HG03565 (cell line): Measurements from ENCODE around the gene TRMT44.

ENCODE experiments used
- ATAC-seq: cut with Tn5 transposase; IDR thresholded peaks from one replicate; pipeline ENCODE4 v1.9.1; 2021; ENCODE audit warnings: mild to moderate bottlenecking, moderate library complexity; ENCODE audit not compliant: unreplicated experiment

Gene TRMT44

GRCh38 chr4:8433136-8433535 lies 7.4 kb upstream of the TRMT44 start:
- ATAC-seq, result no peak

DNA sequence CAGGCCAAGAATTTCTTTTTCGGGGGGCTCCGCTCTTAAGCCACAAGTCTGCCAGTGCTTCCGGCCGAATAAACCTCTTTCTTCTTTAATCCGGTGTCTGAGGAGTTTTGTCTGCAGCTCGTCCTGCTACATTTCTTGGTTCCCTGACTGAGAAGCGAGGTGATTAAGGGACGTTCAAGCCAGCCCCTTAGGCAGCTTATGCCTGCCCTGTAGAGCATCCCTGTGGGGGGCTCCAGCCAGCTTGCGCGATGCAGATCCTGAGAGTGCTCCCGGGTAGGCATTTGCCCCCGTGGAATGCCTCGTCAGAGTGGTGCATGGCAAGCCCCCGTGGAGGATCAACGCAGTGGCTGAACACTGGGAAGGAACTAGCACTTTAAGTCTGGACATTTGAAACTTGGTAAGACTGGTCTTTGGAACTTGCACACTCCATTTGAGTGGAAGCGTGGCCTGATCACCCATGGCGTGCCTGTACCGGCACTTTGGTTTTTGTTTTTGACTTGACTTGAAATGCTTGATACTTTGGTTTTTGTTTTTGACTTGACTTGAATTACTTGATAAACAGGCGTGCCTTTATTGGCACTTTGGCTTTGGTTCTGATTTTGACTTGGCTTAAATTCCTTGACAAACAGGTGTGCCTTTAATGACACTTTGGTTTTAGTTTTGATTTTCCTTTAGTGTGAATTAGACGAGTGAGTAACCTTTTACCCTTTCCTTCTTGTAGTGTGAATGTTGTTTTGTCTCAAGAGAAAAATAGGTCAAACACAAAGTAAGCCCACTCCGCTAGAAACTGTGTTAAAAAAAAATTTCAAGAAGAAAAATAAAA lies 6.1 kb upstream of the TRMT44 start:
- no peak for ATAC-seq

DNA sequence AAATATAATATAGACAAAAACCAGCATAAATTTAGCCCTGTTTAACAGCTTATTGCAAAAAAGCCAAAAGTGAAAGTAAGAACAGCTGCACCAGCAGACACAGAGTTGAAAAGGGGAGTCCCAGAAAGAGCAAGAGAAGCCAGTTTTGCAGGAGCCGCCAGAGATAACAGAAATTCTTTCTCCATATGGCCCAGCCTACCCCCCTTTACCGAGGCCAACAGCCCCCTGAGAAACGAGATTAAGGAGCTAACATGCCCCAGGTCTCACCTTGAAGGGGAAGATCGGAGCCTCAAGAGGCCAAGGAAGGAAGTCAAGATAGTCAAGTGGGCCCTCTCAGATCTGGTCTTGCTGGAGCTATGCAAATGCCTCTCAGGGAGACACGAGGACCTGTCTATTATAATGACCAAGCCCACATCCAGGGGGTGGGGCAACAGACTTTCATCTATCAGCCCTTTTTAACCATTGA lies 4.9 kb upstream of the TRMT44 start:
- ATAC-seq, result peak; percentile 38

- no peak for ATAC-seq
Observed at GRCh38 chr4:8437281-8437680, 3.3 kb upstream of the TRMT44 start.

DNA sequence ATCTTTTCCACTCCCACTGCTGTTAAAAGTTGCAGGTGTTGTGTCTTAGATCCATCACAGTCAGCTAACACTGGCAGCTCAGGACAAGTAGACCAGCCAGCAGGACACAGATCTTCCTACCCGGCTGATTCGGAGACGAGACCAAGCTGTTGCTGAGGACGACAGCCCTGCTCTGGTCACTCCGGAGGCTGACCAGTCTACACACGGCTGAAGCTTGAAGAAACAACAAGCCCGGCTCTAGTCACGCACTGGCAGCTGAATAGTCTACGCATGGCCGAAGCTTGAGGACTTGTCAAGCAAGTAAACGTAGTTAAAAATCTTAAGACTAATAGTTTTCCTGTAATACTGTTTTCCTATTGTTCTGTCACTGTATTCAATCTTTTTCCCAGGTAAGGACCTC lies 1.8 kb upstream of the TRMT44 start:
- no peak for ATAC-seq

DNA sequence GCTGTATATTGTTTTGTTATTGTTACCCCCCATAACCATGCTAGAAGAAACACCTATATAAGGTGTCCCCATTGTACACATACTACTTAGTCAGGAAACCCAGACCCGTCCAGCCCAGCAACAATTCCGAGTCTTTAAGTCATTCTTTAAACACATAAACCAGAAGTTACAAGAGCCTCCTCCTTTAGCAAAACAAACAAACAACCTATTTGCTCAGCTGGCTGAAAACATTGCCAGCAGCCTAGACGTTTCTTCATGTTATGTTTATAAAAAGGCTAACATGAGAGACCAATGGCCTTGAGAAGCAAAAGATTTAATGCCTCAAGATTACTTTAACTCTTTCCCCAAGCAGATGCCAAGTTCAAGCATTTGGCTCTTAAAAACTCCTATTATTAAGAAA lies 1.4 kb upstream of the TRMT44 start:
- ATAC-seq, result no peak

DNA sequence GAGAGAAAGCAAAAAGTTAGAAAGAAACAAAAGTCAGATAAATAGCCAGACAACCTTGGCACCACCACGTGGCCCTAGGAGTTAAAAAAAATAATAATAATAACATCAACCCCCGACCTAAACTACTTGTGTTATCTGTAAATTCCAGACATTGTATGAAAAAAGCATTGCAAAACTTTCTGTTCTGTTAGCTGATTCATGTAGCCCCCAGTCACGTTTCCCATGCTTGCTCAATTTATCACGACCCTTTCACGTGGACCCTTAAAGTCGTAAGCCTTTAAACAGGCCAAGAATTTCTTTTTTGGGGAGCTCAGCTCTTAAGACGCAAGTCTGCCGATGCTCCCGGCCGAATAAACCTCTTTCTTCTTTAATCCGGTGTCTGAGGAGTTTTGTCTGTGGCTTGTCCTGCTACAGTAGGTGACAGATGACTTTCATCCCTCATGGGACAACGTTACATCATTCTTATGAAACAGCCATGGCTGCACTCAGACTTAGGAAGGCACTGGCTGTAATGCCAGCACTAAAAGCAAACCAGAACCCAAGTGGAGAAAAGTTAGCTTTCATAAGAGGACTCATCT lies 574 bp upstream of the TRMT44 start:
- ATAC-seq, result peak; percentile 24

GRCh38 chr4:8441499-8442091 lies 1.0 kb downstream of the TRMT44 start:
- ATAC-seq, result no peak

GRCh38 chr4:8442596-8443358 lies 2.2 kb downstream of the TRMT44 start:
- ATAC-seq, result no peak

DNA sequence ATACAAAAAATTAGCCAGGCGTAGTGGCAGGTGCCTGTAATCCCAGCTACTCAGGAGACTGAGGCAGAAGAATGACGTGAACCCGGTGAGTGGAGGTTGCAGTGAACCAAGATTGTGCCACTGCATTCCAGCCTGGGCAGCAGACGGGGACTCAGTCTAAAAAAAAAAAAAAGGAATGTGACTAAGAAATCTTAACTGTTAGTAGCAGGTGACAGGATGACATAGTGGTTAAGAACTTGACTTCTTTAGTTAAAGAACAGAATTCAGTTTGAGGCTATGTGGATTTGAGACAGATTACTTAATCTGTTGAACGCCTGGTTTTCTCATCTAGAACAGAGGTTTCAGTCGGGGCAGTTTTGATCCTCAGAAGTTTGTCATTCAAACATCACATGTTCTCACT lies 3.2 kb downstream of the TRMT44 start:
- no peak for ATAC-seq

- no peak for ATAC-seq
Observed at GRCh38 chr4:8446122-8446521, 5.5 kb downstream of the TRMT44 start.

DNA sequence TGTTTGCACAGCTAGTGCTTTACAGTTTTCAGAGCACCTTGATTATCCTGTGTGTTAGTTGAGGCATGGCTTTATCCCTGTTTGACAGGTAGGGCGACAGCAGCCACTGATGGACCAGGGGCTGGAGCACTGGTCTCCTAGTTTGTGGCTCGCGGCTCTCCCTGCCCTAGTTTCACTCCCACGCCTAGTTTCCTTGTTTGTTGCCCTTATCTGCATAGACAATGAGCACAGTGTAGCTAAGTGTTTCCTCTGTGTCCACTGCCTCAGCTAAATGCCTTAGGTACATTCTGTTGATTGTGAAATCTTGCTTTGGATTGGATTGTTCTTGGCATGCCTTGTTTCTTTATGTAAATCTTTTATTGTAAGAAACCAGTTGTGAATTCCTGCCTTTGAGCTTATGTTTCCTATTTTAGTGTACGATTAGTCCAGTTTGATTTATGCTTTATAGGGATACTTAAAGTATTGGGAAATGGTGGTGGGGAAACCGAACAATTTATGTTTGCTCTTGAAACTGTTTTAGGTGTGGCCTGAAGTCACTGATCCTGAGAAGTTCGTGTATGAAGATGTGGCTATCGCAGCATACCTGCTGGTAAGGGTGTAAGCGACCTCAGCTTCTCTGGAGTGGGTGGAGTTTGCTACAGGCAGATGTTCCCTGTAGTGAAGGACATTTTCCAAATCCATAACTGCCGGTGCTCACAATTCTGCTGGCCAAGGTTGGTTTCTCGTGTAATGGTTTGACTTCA lies 11.0 kb downstream of the TRMT44 start:
- ATAC-seq, result no peak

GRCh38 chr4:8453957-8454356 lies 13.4 kb downstream of the TRMT44 start:
- no peak for ATAC-seq

- ATAC-seq, result no peak
Observed at GRCh38 chr4:8457646-8458252, 17.2 kb downstream of the TRMT44 start.

- ATAC-seq, result no peak
Observed at GRCh38 chr4:8459867-8460445, 19.4 kb downstream of the TRMT44 start.

DNA sequence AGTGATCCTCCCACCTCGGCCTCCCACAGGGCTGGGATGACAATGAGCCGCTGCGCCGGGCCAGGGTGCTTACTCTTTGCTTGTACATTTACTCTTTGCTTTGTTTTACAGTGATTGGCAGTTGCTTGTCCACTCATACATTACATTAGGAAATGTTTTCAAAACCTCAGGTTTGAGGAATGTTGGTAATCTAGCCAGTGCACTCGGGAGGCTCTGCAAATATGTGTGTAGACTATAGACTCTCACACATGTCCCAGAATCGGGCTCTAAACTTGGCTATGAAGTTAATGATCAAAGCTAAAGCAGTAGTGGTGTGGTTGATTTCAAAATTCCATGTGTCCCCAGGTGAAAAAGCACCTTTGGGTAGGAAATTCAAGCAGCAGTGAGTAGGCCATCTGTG lies 20.5 kb downstream of the TRMT44 start:
- no peak for ATAC-seq

- ATAC-seq, result no peak
Observed at GRCh38 chr4:8461616-8462015, 21.0 kb downstream of the TRMT44 start.

GRCh38 chr4:8463811-8464210 lies 23.2 kb downstream of the TRMT44 start:
- ATAC-seq, result no peak

DNA sequence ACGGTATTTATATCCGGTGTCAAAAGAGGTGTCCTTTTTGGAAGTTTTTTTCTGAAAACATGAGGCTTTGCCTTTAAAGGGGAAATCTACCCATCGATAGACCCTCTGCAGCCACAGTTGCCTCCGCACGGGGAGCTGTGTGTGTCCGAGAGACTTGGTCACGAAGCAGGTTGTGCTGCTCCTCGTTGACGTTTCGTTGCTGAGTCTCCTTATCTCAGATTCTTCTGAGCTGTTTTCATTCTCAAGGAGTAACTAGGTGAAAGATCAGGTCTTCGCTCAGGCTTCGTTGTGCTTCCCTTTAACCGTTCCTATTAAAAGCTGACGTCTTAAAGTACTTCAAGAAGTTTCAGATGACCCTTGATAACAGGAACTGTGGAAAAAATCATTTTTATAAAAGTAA lies 23.8 kb downstream of the TRMT44 start:
- no peak for ATAC-seq
